Activated naive CD8-positive, alpha-beta T cell (primary cell): Measurements from ENCODE around the gene NAB2.

Source experiments
- H3K27ac Mint-ChIP-seq: one replicate; pipeline ENCODE4 v1.8.0; 2021; ENCODE audit warnings: mixed read lengths
- H3K27me3 Mint-ChIP-seq: one replicate; pipeline ENCODE4 v1.8.0; 2021; ENCODE audit warnings: mixed read lengths
- H3K36me3 Mint-ChIP-seq: one replicate; pipeline ENCODE4 v1.8.0; 2021; ENCODE audit warnings: mixed read lengths
- H3K4me1 Mint-ChIP-seq: one replicate; pipeline ENCODE4 v1.8.0; 2021; ENCODE audit warnings: low read depth, mixed read lengths
- H3K4me3 Mint-ChIP-seq: one replicate; pipeline ENCODE4 v1.8.0; 2021; ENCODE audit warnings: mild to moderate bottlenecking, mixed read lengths
- H3K9me3 Mint-ChIP-seq: one replicate; pipeline ENCODE4 v1.8.0; 2021; ENCODE audit warnings: low read depth, mixed read lengths

Gene NAB2

GRCh38 chr12:57127726-57128518 lies 39.0 kb downstream of the NAB2 start, which contains the start of gene LRP1:
TSS of gene LRP1 (plus strand) at chr12:57128483. CDS start at chr12:57128965, 482 bp downstream.
- peaks cover 18% of the 10 kb centered on the region for H3K4me1 Mint-ChIP-seq
- peak within 1 kb of the TSS; percentile 16 for H3K27ac Mint-ChIP-seq
- peak within 1 kb of the TSS; percentile 85 for H3K4me3 Mint-ChIP-seq

GRCh38 chr12:57128519-57129247 lies 39.8 kb downstream of the NAB2 start:
- Mint-ChIP-seq H3K36me3 (no peaks in the 10 kb centered on the region), H3K9me3 (no peaks in the 10 kb centered on the region), H3K27ac (no peak overlapping the region), H3K4me3 (peak overlapping the region; percentile 44), H3K4me1 (peaks cover 18% of the 10 kb centered on the region), H3K27me3 (no peaks in the 10 kb centered on the region)

More at GRCh38 chr12:57127726-57128518, 39.0 kb downstream of the NAB2 start, which contains the start of gene LRP1:
- no peaks in the 10 kb centered on the region for H3K36me3 Mint-ChIP-seq
- H3K9me3 Mint-ChIP-seq, result no peaks in the 10 kb centered on the region
- no peaks in the 10 kb centered on the region for H3K27me3 Mint-ChIP-seq

DNA sequence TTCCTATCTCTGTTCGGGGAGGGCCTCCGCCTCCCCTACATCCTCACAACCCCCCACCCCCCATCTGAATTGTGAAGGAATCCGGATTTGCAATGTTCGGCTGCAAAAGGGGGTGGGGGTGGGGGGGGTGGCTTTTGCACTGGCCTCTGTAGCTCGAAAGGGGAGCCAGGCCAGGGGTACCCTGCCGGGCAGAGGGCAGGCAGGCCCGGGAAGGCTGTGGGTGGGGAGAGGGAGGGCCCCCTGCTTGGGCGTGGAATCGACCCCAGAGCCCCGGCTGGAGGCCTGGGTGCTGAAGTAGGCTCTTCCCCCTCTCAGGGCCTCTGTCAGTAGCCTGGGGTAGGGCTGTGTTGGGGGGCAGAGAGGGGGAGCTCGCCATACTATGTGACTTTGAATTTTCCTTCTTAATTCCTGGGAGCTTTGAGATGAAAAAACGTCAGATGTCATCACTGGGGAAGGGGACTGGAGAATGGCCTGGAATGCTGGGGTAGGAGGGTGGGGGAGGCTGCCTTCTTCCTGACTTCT lies 40.5 kb downstream of the NAB2 start:
- Mint-ChIP-seq H3K36me3 (no peaks in the 10 kb centered on the region), H3K27me3 (no peaks in the 10 kb centered on the region), H3K9me3 (no peaks in the 10 kb centered on the region), H3K27ac (no peak overlapping the region), H3K4me3 (peak overlapping the region; percentile 68), H3K4me1 (peaks cover 14% of the 10 kb centered on the region)

GRCh38 chr12:57129889-57130288 lies 41.0 kb downstream of the NAB2 start:
- peak overlapping the region; percentile 68 for H3K4me3 Mint-ChIP-seq
- no peaks in the 10 kb centered on the region for H3K27me3 Mint-ChIP-seq
- H3K36me3 Mint-ChIP-seq, result no peaks in the 10 kb centered on the region
- peaks cover 12% of the 10 kb centered on the region for H3K4me1 Mint-ChIP-seq
- no peaks in the 10 kb centered on the region for H3K9me3 Mint-ChIP-seq
- H3K27ac Mint-ChIP-seq, result no peak overlapping the region

GRCh38 chr12:57130941-57131340 lies 42.0 kb downstream of the NAB2 start:
- Mint-ChIP-seq H3K4me1 (peaks cover 12% of the 10 kb centered on the region), H3K4me3 (no peak overlapping the region), H3K36me3 (no peaks in the 10 kb centered on the region), H3K27ac (no peak overlapping the region), H3K27me3 (no peaks in the 10 kb centered on the region), H3K9me3 (no peaks in the 10 kb centered on the region)

DNA sequence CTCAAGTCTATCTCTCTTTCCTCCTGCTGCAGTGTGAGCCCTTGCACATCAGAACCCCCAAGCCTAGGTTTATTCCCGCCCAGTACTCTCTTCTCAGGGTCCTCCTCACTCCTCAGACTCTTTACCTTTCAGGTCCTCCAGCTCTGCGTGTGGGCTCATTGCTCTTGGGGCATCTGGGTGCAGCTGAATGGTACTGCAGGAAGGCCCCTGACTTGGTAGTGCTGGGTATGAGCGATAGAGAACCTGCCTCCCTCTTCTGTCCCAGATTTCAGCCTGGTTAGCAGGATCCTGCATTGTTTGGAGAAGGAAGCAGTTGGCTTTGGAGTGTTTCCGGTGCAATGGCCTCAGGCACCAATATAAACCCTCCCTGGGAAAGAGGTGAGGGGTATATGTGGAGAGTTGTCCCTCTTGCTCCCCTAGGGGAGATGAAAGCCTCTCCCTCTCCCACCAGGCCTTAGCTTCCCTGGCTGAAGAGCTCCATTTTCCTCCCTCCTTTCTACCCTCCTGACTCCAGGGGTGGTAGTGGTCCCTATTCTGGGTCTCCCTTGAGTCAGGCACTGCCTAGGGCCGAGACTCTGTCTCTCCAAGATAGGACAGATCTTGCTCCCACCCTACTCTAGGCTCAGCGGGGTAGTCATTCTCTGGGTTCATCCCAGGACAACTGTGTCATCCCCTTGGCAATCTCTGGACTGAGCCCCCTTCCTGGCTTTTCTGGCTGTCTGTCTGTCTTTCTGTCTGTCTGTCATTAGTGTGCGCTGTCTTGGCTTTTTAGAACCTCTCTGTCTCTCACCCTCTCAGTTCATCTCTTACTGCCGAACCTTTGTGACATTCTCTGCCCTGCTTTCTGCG lies 43.2 kb downstream of the NAB2 start:
- Mint-ChIP-seq H3K27ac (no peak overlapping the region), H3K27me3 (no peaks in the 10 kb centered on the region), H3K4me3 (no peak overlapping the region), H3K4me1 (peaks cover 8% of the 10 kb centered on the region), H3K36me3 (no peaks in the 10 kb centered on the region), H3K9me3 (no peaks in the 10 kb centered on the region)

GRCh38 chr12:57133013-57133569 lies 44.2 kb downstream of the NAB2 start:
- Mint-ChIP-seq H3K4me3 (no peak overlapping the region), H3K4me1 (peaks cover 6% of the 10 kb centered on the region), H3K36me3 (no peaks in the 10 kb centered on the region), H3K27ac (no peak overlapping the region), H3K9me3 (no peaks in the 10 kb centered on the region), H3K27me3 (no peaks in the 10 kb centered on the region)

GRCh38 chr12:57133916-57134315 lies 45.0 kb downstream of the NAB2 start:
- Mint-ChIP-seq H3K27me3 (no peaks in the 10 kb centered on the region), H3K27ac (no peak overlapping the region), H3K4me1 (peaks cover 6% of the 10 kb centered on the region), H3K36me3 (no peaks in the 10 kb centered on the region), H3K9me3 (no peaks in the 10 kb centered on the region), H3K4me3 (no peak overlapping the region)

DNA sequence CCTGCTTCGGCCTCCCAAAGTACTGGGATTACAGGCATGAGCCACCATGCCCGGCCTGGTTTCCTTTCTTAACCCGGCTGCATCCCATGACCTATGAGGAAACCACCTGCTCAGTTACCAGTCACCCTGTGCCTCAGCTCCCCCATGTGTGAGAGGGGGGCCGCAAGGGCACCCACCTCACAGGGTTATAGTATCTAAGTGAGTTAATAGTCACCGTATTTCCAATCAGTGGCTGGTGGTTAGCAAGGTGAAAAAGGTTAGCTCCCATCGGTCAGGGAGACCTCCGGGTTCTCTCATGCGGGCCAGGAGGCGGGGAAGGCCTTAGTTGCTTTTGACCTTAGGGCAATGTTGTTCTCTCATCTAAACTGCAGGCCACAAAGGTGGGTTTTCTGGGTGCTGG lies 46.0 kb downstream of the NAB2 start:
- Mint-ChIP-seq H3K36me3 (no peaks in the 10 kb centered on the region), H3K4me1 (peaks cover 3% of the 10 kb centered on the region), H3K27me3 (no peaks in the 10 kb centered on the region), H3K27ac (no peak overlapping the region), H3K4me3 (no peak overlapping the region), H3K9me3 (no peaks in the 10 kb centered on the region)

- Mint-ChIP-seq H3K4me1 (peaks cover 3% of the 10 kb centered on the region), H3K4me3 (no peak overlapping the region), H3K27ac (no peak overlapping the region), H3K9me3 (no peaks in the 10 kb centered on the region), H3K36me3 (no peaks in the 10 kb centered on the region), H3K27me3 (no peaks in the 10 kb centered on the region)
These were observed 46.8 kb downstream of the NAB2 start for GRCh38 chr12:57135527-57136326.

DNA sequence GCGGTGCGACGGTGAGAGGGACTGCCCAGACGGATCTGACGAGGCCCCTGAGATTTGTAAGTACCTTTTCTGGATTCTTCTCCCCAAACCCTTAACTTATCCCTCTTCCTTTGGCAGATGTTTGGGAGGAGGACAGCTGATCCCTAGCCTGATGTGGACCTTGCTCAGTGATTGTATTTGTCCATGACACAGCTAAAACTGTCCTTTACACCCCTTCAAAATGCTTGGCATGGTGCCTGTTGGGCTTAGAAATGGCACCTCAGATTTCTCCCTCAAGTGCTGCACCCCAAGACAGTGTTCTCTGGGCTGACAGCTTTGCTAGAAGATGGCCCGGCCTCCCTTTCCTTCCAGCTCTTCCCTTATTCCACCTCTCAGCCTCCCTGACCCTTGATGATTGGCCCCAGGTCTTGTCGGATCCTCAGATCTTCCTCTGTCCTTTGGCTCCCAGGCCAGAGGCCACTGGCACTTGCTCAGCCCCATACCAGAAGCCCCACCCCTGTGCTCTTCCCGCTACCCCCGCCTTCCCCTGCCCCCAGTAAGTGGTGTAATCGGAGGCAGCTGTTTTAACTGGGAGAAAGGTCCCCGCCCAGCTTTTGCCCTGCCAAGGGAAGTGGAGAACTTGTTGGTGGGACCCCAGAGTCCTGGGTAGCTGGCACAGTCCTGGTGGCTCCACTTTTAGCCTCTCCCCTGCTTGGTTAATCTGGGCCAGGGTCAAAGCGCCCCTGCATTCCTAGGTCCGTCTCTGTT lies 49.8 kb downstream of the NAB2 start:
- peaks cover 14% of the 10 kb centered on the region for H3K4me1 Mint-ChIP-seq

DNA sequence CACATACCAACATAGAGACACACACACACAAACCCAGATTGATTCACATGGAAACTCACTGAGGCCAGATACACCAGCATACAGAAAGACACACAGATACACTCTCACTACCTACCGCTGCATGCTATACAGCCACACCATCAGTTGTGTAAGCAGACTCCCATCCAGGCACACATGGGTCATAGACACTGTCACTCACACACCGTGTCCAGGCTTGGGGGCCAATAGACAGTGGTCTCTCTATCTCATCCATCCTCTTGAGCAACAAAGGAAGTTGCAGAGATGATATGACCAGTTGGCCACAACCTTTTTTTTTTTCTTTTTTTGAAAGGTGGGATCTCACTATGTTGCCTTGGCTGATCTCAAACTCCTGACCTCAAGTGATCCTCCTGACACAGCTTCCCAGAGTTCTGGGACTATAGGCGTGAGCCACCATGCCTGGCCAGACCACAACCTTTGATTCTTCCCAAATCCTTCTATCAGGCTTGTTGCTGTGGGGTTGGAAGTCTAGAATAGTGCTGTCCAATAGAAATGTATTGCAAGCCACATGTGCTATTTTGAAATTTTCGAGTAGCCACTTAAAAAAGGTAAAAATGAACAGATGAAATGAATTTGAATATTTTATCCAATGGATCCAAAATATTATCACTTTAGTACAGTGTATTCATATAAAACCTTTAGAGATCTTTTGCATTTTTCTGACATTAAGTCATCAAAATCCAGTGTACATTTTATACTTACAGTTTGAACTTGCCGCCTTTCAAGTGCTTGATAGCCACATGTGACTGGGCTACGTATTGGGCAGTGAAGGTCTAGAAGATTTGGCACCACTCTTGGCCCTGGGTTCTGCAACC lies 51.1 kb downstream of the NAB2 start:
- Mint-ChIP-seq H3K4me3 (no peak overlapping the region), H3K4me1 (peaks cover 18% of the 10 kb centered on the region), H3K27ac (no peak overlapping the region), H3K9me3 (no peaks in the 10 kb centered on the region), H3K36me3 (no peaks in the 10 kb centered on the region), H3K27me3 (no peaks in the 10 kb centered on the region)

More for the DNA sequence above, 49.8 kb downstream of the NAB2 start:
- Mint-ChIP-seq H3K27ac (no peak overlapping the region), H3K9me3 (no peaks in the 10 kb centered on the region), H3K27me3 (no peaks in the 10 kb centered on the region), H3K36me3 (no peaks in the 10 kb centered on the region), H3K4me3 (no peak overlapping the region)
